ENCODE measurements around the gene ALKBH6. TPM values are rescaled to one million over a fixed set of nuclear protein-coding genes. Genes with fewer than 3 reads are reported as not detected.
A peak's percentile ranks its signal among the peaks of the same experiment; 100 is the strongest.

ALKBH6 gene
- total and polyA plus RNA-seq, 9 of the 15 experiments (the other 6 are each of a cell fraction or from before 2014, with no cell fraction given) = 0.67 to 62.0 (median 34.5) TPM

GRCh38 chr19:36051236-36051635 is 37.2 kb upstream of the ALKBH6 start:
- BruUV-seq (replicated peaks) = no TSS peak
- no peaks in the 10 kb centered on the region for H3K9me1 ChIP-seq (ENCODE audit: control insufficient read depth, insufficient read depth, low read length)
- H3K79me2 ChIP-seq (ENCODE audit: control insufficient read depth, insufficient read depth, low read length) = peaks cover 15% of the 10 kb centered on the region
- intact Hi-C loops (cut with micrococcal nuclease) (loop anchor here (1.0 to 5.0 kb wide), 2 partner anchors 37 to 54 kb away; partner anchors contain the start of genes ALKBH6 and SDHAF1), in situ Hi-C loops (cut with MboI) (no loop called here)
- ChIA-PET POLR2A (no interaction called here), CTCF (ENCODE audit: low intra/inter-chr PET ratio) (no interaction called here)
- DNase-seq (ENCODE audit: extremely low read depth in 1 of 4, low spot score in 3 of 4) (peak in 3 of 4 experiments; percentile 38 to 55 (median 49)), ATAC-seq (no peak), FAIRE-seq (peak; percentile 52)
- no peak overlapping the region for H2AFZ ChIP-seq (ENCODE audit: low read depth, low read length)
- 14% methylated on average over 3 of the region's 3 CpGs for WGBS (ENCODE audit: insufficient coverage, low coverage, missing lambda C conversion rate)
- H3K9me3 ChIP-seq (replicated peaks; ENCODE audit: control insufficient read depth, insufficient read depth, low read depth, low read length) = no peaks in the 10 kb centered on the region
- H3K4me1 ChIP-seq (replicated peaks in 1 of 2; ENCODE audit: control insufficient read depth in 2 of 2, insufficient read depth in 2 of 2, low read length in 2 of 2) = peaks cover 2 to 22% of the 10 kb centered on the region in 2 experiments; a peak in 3 of 5 replicates
- peak overlapping the region in 1 of 2 experiments; percentile 73; a peak in 1 of 4 replicates for H3K9ac ChIP-seq (ENCODE audit: insufficient read depth in 1 of 2, low read depth in 2 of 2, low read length in 2 of 2)
- no peaks in the 10 kb centered on the region for H3K36me3 ChIP-seq (ENCODE audit: control insufficient read depth, insufficient read depth, low read length)
- H3K27ac ChIP-seq (ENCODE audit: extremely low read depth, low read depth, low read length) = no peak overlapping the region
- no peaks in the 10 kb centered on the region for H4K20me1 ChIP-seq (replicated peaks; ENCODE audit: control insufficient read depth, insufficient read depth, low read length)
- no peak overlapping the region for H3K4me2 ChIP-seq (ENCODE audit: insufficient read depth, low read length)
- no peak overlapping the region for H3K4me3 ChIP-seq
- no peaks in the 10 kb centered on the region for H3K27me3 ChIP-seq (ENCODE audit: control insufficient read depth in 2 of 2, insufficient read depth in 2 of 2, low read length in 2 of 2)
- TF ChIP-seq CTCF (IDR thresholded peaks at IDR 0.05 in 2 of 3, conservative IDR thresholded peaks at IDR 0.05 in 1 of 3; ENCODE audit: insufficient read depth in 2 of 3, low read depth in 1 of 3, low read length in 3 of 3) (peak; percentile 67 to 99 (median 94)), MCM3 (IDR thresholded peaks at IDR 0.05) (no peak), FOXJ3 (CRISPR knock-in tag; IDR thresholded peaks at IDR 0.05) (no peak), CREB3L1 (IDR thresholded peaks at IDR 0.05; ENCODE audit: borderline replicate concordance, low read depth) (no peak), ZBTB7A (IDR thresholded peaks at IDR 0.05; ENCODE audit: borderline replicate concordance, control insufficient read depth, low read depth, low read length) (0 out of 2 replicates have a peak, but pooled peaks have one; percentile 24), POLR2H (tag; IDR thresholded peaks at IDR 0.05; ENCODE audit: low read depth) (no peak), TRIM25 (IDR thresholded peaks at IDR 0.05; ENCODE audit: borderline replicate concordance) (no peak), CBX1 (IDR thresholded peaks at IDR 0.05; ENCODE audit: low read depth) (no peak), ELF2 (CRISPR knock-in tag; IDR thresholded peaks at IDR 0.05) (no peak), ZNF263 (CRISPR knock-in tag; IDR thresholded peaks at IDR 0.05; ENCODE audit: borderline replicate concordance) (no peak), COPS2 (conservative IDR thresholded peaks at IDR 0.05) (no peak), SLC30A9 (CRISPR knock-in tag; IDR thresholded peaks at IDR 0.05) (no peak), BDP1 (IDR thresholded peaks at IDR 0.05; ENCODE audit: insufficient read depth, insufficient read length) (no peak), MAZ (CRISPR knock-in tag; conservative IDR thresholded peaks at IDR 0.05 in 1 of 2, IDR thresholded peaks at IDR 0.05 in 1 of 2) (0 out of 4 replicates have a peak, but pooled peaks of 1 of the 2 experiments have one; percentile 44), LEF1 (IDR thresholded peaks at IDR 0.05) (no peak), KLF16 (IDR thresholded peaks at IDR 0.05) (0 out of 2 replicates have a peak, but pooled peaks have one; percentile 33), DDX20 (tag; IDR thresholded peaks at IDR 0.05; ENCODE audit: low read depth) (no peak), ZNF12 (CRISPR knock-in tag; IDR thresholded peaks at IDR 0.05) (no peak)

Data from K562 (cell line).